Stimulated activated CD8-positive, alpha-beta memory T cell treated with anti-CD3 and anti-CD28 coated beads, Interleukin-15, amount 100 ng/mL, for 48 hours (primary cell): ENCODE data around the gene PDCD2.
"Not testable (repeated sequence)": the region's sequence is repeated elsewhere in the genome, so short reads cannot be mapped to it uniquely, and the experiment has no call there.

Source experiments
- DNase-seq, 2 donors: peaks; one replicate each; pipeline ENCODE4 v3.0.0-alpha.2; 2020; ENCODE audit warnings: low read depth in 2 of 2

PDCD2 gene

GRCh38 chr6:170584181-170584953, at the start of gene PDCD2:
TSS of gene PDCD2 (minus strand) at chr6:170584637. CDS start at chr6:170584581, 56 bp downstream.
- DNase-seq, result peak; percentile 91 to 92

- not testable (repeated sequence) for DNase-seq
Observed at GRCh38 chr6:170616020-170616554, 31.6 kb upstream of the PDCD2 start.

- DNase-seq, result not testable (repeated sequence)
Observed at GRCh38 chr6:170612256-170612804, 27.9 kb upstream of the PDCD2 start.

DNA sequence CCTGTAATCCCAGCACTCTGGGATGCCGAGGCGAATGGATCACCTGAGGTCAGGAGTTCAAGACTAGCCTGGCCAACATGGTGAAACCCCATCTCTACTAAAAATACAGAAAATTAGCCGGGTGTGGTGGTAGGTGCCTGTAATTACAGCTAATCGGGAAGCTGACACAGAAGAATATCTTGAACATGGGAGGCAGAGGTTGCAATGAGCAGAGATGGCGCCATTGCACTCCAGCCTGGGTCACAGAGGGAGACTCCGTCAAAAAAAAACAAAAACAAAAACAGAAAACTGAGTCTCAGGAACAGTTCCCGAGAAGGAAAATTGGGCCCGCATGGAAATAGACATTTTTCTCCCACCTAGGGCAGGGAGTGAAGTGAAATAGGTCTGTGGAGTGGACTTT, 24.8 kb upstream of the PDCD2 start:
- not testable (repeated sequence) for DNase-seq

GRCh38 chr6:170605574-170606259, 21.3 kb upstream of the PDCD2 start:
- no peak for DNase-seq

DNA sequence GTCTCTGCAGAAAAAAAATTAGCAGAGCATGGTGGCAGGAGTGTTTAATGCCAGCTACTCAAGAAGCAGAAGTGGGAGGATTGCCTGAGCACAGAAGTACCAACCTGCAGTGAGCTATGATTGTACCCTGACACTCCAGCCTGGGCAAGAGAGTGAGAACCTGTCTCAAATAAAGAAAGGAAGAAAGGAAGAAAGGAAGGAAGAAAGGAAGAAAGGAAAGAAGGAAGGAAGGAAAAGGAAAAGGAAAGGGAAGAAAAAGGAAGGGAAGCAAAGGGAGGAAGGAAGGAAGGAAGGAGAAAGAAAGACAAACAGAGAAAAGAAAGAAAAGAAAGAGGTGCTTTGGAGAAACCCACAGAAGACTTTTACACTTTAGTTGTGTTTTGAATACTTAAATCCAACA, 12.8 kb upstream of the PDCD2 start:
- no peak for DNase-seq

GRCh38 chr6:170596426-170596825, 12.0 kb upstream of the PDCD2 start:
- no peak for DNase-seq

GRCh38 chr6:170590725-170591124, 6.3 kb upstream of the PDCD2 start:
- DNase-seq, result no peak

- DNase-seq, result no peak
Observed at GRCh38 chr6:170584954-170585498, 589 bp upstream of the PDCD2 start.

GRCh38 chr6:170583756-170584180, 669 bp downstream of the PDCD2 start:
- no peak for DNase-seq

DNA sequence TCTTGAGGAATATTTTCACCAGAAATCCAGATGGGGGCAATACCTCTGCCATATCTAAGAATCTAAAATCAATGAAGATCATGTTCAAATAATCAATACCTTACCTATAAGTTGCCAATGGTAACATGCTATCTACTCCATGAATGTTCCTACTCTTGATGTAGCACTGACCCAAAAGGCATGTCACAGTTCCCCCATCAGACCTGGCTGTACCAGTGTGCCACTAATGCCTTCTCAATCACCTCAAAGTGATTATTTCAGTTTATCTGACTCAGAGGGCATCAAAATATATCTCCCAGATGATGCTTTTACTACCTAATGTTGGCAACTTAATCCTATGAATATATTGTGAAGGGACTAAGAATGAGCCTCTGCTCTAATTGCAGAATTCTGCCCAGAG, 5.5 kb downstream of the PDCD2 start:
- no peak for DNase-seq

DNA sequence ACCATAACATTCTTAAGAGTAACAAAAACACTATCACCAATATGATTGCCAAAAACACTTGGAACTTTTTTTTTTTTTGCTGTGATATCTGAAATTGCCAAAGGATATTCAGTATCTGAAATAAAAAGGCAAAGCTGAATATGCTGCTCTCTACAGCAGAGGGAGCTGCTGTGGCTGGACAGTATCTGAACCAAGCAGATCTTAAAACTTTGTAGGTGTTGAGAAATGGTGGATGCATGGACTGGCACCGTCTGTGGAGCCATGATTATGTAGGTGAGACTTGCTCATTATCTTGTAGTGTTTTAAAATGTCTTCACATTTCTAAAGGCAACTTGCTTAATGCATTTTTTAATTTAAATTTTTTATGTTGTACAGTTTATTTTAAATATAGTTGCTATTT, 9.2 kb downstream of the PDCD2 start:
- DNase-seq, result no peak

GRCh38 chr6:170572704-170573466, 11.6 kb downstream of the PDCD2 start:
- DNase-seq, result no peak

GRCh38 chr6:170564936-170565530, 19.4 kb downstream of the PDCD2 start:
- DNase-seq, result no peak

GRCh38 chr6:170561555-170561954, 22.9 kb downstream of the PDCD2 start:
- DNase-seq, result no peak

DNA sequence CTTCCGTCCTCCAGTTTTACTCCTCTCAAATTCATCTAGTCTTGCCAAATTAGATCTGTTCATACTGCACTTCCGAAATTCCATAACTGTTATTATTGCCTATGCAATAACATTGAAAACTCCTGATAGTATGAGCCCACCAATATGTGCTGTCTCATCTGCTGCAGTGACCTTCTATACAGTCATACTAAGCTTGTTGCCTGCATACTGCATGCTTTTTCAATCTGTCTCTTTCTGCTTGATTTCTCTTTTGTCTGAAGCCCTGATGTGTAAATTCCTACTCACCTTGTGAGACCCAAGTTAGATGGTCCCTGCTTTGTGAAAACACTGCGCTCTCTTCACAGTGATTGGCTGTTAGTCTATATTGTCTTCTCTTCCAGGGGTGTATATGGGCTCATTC, 29.1 kb downstream of the PDCD2 start:
- DNase-seq, result no peak

DNA sequence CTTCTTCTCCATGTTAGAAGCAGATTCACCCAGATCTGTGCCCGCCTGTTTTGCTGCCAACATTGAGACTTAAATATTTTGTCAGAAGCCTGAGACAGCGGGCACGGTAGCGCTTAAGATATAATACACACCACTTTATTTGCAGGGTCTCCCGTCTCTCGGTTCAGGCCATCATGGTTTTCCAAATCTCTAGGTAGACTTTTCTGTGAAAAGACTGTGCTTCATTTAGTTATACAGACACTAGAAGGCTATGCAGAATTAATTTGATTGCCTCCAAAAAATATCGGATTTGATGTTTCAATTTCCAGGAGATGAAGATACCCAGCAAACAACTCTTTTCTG, 29.7 kb downstream of the PDCD2 start:
- DNase-seq, result no peak

- DNase-seq, result peak; percentile 94
Observed at GRCh38 chr6:170554013-170554795, 30.2 kb downstream of the PDCD2 start, which contains the start of gene TBP. TSS of gene TBP (plus strand) at chr6:170554369. CDS start at chr6:170557030, 2,661 bp downstream.

DNA sequence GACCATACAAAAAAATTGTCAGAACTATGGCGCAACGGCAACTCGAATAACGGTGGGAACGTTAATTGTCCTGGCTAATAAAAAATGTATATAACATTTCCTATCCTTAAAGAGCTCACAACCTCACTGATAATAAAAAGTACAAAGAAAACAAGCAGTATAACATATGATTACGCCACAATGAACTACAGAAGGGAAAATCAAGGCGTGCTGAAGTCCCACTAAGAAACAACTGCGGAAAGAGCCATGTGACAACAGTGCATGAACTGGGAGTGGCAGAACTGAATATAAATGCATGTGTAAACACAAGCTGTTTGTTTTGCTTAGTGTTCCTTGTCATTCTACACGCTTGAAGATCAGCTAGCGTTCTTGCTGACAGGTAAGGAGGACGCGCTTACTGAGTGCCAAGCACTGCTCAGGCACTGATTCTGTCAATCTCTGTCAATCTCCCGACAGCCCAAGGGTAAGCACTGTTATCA, 30.9 kb downstream of the PDCD2 start:
- no peak for DNase-seq
